GM18519 (cell line): ENCODE results near the gene ORC6.

Experiments used
- ATAC-seq: cut with Tn5 transposase; IDR thresholded peaks from one replicate; pipeline ENCODE4 v1.9.1; 2021; ENCODE audit warnings: mild to moderate bottlenecking, moderate library complexity; ENCODE audit not compliant: unreplicated experiment, low FRiP score

Gene ORC6

DNA sequence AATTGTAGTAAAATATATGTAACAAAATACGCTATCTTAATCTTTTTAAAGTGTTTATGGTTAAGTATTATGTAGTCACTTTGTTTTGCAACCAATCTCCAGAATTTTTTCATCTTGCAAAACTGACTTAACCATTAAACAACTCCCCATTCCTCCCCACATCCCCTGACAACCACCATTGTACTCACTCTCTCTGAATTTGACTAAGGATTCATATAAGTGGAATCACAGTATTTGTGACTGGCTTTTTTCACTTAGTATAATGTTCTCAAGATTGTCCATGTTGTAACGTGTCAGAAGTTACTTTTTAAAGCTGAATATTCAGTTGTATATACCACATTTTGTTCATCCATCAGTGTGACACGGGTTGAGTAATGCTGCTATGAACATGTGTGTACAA is 10.6 kb downstream of the ORC6 start:
- ATAC-seq = no peak

DNA sequence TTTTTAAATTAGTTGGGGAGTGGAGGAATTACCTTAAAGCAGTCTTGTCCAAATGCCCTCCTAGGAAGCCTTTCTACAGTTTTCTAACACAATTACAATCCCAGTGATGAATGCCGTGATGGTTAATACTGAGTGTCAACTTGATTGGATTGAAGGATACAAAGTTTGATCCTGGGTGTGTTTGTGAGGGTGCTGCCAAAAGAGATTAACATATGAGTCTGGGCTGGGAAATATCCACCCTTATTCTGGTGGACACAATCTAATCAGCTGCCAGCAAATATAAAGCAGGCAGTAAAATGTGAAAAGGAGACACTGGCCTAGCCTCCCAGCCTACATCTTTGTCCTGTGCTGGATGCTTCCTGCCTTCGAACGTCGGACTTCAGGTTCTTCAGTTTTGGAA is 12.2 kb downstream of the ORC6 start:
- no peak for ATAC-seq

DNA sequence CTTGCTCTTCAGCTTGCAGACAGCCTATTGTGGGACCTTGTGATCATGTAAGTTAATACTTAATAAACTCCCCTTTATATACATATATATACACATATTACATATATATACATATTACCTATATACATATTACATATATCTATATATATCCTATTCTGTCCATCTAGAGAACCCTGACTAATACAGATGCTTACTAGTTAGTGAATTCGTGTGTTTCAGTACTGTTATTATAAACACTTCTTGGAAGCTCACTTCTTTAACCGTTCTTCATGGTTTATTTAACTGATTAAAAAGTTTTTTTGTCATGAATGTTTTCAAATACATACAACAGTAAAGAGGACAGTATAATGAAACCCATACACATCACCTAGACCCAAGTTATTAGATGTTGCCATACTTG is 12.6 kb downstream of the ORC6 start:
- ATAC-seq = no peak

DNA sequence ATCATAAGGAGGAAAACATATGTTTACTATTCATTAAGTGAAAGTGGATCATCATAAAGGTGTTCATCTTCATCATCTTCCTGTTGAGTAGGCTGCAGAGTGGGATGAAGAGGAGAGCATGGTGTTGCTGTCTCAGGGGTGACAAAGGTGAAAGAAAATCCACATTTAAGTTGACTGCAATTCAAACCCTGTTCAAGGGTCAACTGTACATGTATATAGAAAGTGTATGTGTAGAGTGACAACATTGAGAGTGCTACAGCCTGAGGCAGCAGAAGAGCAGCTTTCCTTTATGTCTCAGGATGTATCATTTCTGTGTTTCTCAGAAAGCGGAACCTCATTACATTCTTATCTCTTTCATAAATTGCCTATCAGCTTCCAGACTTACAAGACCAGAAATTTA is 17.2 kb downstream of the ORC6 start:
- ATAC-seq = no peak

DNA sequence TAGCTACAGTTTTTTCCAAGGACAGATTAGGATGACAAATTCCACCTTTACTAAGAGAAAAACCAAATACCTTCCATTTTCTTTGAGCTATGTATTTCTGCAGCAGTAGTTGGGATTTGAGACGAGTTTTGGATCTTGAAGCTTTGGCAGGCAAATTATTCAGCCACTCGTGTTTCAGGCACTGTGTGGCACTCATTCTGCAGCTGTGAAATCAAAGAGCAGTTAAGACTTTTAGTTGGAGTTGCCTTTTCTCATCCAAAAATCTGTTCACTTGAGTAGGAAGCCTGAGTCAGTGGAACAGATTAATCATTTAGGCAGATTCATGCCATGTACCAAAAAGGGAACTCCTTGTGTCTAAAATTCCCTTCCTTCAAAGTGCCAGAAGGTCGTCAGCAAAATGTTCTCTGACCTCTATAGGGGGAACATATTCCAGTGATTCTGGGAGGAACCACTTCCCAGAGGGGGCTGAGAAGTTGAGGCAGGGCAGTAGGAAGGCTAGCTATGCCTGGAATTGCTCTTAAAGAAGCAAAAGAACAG is 20.1 kb downstream of the ORC6 start:
- ATAC-seq = no peak

DNA sequence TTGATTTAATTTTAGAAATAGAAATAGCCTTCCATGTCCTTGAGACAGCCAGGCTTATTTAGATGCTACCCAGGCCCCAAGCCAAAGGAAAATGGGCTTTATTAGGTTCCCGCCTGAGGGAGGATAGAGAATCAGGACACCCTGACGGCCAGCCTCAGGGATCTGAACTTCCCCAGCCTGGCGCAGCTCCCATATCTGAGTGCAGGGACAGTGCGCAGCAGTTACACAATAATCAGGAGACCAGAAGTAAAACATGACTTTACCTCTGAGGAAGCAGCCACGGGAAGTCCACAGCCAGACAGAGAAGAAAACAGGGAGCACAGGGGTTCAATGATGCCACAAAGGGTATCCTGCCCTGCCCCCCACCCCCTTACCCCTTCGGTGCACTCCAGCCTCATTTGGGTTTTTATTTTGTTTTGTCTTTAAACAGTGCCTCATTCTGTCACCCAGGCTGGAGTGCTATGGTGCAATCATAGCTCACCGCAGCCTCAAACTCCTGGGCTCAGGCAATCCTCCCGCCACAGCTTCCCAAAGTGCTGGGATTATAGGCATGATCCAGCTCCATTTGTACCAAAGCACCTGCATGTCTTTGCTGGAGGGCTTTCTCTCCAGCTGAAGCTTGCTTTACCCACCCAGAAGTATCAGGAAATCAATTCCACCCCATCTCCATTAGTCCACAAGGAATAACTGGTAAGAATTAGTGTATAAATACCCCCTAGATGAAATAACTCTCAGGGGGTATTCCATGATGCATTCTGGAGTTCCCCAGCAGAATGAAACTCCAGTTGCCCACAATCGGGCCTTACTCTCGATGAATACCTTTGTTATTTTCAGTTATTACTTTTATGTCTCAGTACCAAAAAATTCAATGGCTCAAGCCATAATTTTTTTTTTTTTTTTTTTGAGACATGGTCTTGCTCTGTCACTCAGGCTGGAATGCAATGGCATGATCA is 21.9 kb downstream of the ORC6 start:
- ATAC-seq = no peak

DNA sequence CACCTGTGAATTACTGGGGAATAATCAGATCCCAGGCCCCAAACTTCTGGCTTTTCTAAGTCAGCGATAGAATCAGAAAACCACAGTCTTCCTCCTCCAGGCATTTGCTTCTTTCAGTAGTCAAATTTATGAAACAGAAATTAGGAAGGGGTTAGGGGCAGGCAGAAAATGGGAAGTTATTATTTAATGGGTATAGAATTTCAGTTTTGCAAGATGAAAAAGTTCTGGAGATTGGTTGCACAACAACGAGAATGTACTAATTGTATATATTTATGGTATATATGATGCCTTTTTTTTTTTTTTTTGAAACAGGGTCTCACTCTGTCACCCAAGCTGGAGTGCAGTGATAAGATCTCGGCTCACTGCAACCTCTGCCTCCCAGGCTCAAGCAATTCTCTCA is 23.5 kb downstream of the ORC6 start:
- no peak for ATAC-seq

DNA sequence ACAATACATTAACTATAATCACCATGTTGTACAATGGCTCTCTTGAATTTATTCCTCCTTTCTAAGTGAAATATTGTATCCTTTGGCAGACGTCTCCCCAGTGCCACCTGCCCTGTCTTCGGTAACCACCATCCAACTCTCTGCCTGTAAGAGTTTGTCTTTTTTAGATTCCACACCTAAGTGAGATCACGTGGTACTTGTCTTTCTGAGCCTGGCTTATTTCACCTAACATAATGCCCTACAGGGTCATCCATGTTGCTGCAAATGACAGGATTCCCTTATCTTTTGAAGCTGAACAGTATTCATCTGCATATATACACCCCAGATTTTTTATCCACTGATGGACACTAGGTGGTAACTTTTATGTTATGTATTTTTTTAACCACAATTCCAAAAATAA is 24.2 kb downstream of the ORC6 start:
- no peak for ATAC-seq

DNA sequence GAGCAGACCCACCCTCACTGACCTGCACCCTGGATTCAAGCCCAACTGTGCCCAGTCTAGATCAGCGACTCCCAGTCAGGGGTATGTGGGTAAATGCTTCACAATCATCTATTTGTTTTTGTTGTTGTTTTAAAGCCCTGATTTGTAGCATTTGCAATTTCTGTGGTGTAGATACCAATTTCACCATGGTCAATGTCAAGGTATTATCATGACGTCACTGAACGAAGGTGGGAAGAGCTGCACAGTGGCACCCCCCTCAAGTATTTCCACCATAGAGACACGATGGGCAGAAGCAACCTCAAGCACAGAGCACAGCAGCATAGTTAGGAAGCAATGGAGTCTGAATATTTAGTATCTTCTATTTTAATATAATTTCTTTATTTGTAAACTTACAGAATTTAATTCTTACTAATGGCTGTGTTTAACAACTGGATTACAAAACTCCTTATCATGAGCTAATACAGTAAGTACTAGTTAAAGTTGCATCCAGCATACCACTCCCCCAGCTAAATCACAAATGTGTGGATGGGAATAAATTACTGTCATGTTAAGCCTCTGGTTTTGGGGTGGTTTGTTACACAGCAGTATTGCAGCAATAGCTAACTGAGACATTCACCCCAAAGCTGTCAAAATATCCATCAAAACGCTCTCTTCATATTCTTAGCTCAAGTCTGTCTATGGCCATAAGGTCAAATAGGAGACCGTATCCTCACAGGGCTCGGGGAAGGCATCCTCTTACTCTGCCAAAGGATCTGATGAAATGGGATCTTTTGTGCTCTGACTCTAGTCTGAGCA is 25.5 kb downstream of the ORC6 start:
- ATAC-seq = no peak

DNA sequence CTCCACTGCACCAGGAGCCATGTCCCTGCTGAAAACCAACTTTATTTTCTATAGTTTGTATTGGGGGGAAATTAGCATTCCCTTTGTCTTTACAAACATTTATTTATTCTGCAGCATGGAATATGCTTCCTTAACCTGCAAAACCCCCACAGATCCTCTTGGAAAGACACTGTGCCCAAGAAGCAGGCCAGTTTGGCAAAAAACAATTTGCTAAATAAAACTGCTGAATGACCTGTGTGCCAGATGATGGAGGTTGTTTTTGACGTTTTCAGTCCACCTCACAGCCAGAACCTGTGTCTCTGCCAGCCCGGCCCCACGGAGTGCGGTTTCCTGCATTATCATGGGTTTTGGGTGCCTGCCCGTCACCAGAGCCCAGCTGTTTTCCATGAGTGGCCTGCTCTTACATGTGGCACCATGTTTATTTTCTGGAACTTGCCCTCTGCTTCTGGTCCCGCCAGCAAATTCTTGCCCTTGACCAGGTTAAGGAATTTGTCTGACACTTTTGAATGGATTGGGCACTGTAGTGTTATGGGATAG is 26.4 kb downstream of the ORC6 start:
- ATAC-seq = no peak

DNA sequence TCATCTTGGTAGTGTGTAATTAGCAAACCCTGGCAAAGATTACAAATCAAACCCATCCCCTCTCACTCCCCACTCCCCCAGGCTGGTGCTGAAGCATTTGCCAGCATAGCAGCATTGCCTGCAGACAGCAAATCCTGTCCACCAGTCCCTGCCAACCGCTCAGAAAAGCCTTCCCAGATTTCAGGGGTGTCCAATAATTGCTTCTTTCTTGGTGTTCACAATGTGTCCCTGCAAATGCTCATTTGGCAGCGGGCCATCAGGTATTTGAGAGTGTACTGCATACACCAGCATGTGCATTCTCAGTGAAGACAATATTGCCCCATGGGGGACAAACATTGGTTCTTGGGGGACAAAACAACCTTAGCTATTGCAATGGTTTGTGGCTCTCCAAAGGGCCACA is 28.2 kb downstream of the ORC6 start:
- ATAC-seq = no peak

DNA sequence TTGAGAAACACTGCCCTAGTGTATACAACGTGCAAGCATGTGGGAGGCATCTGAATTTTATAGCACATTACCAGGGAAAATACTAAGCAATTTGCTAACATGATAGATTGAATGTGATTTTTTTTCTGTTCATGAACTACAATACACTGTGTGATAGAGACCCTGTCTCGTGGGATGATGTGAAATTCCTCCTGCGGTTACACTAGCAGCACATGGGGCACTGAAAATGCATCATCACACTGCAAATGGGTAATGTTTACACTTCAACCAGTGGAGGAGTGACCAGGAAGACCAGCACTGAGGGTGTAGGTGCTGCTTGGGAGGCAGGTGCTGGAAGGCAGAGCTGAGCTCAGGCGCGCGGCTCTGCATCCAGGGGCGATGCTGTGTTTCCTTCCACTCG is 28.8 kb downstream of the ORC6 start:
- no peak for ATAC-seq

DNA sequence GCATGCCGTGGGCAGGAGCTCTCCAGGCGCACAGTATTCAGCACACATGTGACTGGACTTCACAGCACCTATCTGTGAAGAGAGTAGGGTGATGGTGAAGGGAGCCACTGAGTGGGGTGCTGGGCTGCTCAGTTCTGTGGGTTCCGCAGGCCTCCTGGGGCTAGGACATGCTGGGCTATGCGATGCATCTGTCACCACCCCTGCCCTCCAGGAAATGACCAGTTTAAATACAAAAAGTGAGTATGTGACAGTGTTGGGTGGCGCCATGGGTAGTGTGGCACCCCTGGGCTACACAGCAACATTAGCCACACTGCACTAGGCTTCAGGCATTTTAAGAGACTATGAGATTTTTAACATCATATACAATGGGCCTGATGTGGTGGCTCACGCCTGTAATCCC is 30.1 kb downstream of the ORC6 start:
- no peak for ATAC-seq

DNA sequence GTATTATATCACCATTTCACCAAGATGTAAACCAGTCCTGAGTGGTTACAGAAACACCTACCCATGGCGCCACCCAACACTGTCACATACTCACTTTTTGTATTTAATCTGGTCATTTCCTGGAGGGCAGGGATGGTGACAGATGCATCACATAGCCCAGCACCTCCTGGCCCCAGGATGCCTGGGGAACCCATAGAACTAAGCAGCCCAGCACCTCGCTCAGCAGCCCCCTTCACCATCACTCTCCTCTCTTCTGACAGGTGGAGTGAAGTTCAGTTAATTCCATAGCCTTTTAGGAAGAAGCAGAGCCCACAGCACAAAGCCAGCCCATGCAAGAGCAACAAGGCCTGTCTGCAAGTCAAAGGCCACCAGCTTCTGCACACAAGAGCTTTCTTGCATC is 31.2 kb downstream of the ORC6 start:
- ATAC-seq = no peak

DNA sequence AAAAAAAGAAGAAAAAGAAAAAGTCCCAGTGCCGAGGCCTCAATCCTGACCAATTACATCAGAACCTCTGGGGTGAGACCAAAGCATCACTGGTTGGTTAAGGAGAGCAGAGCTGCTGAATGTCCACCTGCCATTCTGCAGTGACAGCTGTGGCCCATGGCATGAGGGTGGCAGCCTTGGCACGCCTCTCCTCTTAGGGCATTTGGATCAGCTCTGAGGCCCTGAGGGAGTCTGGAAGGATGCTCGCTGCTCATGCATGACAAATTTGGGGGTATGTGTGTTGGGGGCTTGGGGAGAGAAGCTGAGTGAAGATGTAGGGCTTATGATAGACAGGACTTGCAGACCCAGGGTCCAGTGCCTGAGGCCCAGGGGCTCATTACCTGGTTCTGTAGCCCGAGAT is 32.4 kb downstream of the ORC6 start:
- no peak for ATAC-seq

DNA sequence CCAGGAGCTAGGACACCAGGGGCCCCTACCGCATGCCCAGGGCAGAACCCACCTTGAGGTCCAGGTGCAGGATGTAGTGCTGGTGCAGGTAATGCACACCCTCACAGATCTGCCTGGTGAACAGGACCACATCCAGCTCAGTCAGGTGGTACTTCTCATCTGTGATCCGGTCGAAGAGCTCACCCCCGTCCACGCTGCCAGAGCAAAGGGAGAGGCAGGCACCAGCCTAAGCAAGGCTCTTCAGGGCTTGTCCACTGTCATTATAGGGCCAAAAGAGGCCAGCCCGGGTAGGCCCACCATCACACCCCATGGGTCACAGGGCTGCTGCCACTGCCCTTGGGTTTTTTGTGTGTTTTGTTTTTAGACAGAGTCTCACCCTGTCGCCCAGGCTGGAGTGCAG is 37.7 kb downstream of the ORC6 start:
- ATAC-seq = no peak

DNA sequence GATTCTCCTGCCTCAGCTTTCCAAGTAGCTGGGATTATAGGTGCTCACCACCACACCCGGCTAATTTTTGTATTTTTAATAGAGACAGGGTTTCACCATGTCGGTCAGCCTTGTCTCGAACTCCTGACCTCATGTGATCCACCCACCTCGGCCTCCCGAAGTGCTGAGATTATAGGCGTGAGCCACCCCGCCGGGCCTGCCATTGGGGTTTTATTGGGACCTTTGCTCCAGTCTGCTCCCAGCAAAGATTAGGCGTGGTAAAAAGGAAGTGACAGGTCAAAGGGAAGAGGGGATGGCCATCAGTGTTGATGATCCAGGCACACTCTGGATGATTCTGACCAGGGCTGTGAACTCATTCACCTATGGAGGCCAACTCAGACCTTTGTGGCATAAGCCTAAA is 38.2 kb downstream of the ORC6 start:
- no peak for ATAC-seq

DNA sequence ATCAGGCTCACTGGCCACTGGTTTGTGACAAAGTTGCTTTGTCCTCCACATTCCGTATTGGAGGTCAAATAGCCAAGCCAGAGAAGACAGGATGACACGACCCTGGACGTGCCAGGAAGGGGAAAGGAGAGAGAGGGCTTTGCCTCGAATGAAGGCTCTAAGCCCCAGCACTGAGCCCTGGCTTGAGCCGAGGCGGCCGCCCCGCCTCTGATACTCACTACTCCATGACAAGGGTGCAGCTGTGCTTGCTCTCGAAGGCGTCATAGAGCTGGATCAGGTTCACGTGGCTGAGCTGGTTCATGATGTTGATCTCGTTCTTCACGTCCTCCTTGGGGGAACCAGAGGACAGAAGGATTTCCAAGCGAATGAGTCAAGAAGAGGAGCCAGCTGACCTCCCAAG is 39.3 kb downstream of the ORC6 start:
- no peak for ATAC-seq

DNA sequence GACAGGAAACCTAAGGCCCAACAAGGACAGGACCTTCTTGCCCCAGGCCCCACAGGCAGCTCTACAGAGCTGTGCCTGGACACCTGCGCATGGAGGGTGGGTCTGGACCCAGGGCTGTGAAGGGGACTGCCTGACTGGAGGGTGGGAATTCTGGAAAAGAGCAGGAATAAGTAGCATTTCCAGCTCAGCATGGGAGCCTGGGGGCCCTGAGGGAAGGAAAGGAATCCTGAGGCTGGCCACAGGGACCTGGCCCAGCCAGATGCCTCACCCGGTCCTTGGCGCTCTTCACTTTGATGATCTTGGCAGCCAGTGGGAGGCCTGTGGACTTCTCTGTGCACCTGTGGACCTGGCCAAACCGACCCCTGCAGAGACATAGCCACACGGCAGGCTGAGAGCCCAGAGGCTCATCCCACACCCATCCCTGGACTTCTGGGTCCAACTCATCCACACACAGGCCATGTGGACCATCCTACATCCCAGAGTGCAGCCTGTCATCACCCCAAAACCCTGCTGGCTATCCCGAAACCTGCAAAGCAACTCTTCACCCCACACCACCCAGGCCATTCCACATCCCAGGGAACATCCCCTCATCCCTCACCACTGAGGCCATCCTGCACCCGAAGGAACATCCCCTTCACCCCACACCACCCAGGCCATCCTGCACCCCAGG is 40.0 kb downstream of the ORC6 start:
- no peak for ATAC-seq

DNA sequence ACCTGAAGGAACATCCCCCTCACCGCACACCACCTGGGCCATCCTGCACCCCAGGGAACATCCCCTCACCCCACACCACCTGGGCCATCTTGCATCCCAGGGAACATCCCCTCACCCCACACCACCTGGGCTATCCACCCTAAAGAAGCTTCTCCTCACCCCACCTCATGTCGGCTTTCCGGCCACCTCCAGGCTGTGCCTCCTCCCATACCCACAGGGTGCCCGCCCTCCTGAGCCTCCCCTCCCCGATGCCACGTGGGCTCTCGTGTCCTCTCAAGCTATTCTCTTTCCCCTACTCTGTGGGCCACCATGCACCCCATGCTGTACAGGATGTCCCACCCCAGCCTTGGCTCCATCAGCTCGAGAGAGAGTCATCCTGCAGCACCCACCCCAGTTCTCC is 40.7 kb downstream of the ORC6 start:
- no peak for ATAC-seq
